Measurements from ENCODE around the gene PKNOX2. TPM values are rescaled to one million over a fixed set of nuclear protein-coding genes. Genes with fewer than 3 reads are reported as not detected.

PKNOX2 gene
- total RNA-seq, 4 donors from 2014 or later: 0.27 to 4.8 (median 0.75) TPM; not detected in 1

DNA sequence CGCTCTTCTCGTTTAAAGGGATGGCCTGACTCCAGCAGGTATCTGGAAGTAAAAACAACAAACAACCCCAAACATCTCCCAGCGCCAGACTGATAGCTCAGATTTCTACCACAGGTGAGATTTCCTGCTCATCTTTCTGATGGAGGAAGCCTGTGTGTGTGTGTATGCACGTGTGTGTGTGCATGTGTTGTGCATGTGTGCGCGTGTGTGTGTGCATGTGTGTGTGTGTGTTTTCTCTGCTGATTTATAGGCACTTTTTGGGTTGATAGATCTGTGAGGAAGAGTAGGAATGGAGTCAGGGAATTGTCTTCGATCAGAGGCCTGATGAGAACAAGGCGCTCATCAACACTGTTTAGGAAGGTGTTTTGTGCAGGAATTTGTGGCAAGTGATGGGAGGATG is 103.0 kb downstream of the PKNOX2 start:
- intact Hi-C loops (cut with DNase I; ENCODE audit: low total_unique reads): no loop called here

DNA sequence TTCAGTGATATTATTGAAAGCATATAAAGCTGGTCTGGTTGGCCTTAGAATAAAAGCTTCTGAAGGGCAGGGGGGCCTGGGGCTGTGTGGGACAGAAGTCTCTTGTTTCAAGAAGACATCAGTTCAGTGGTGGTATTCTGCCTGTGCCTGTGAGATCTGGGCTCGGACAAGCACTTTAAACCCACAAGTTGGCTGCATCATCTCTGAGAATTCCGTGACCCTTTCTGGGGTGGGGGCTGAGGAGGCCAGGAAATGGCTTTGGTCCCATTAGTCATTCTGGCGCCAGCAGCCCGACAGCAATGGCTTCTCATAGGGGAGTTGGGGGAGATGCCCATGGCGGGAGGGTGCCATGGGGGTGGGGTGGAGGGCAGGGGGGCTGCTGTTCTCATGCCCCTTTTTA is 104.1 kb downstream of the PKNOX2 start:
- no peak overlapping the region for H3K27ac ChIP-seq
- intact Hi-C loops (cut with DNase I; ENCODE audit: low total_unique reads): no loop called here
- TF ChIP-seq POLR2AphosphoS5 (IDR thresholded peaks at IDR 0.05) (no peak), EP300 (IDR thresholded peaks at IDR 0.05; ENCODE audit: low read depth) (no peak), POLR2A (IDR thresholded peaks at IDR 0.05) (no peak)
- TF ChIP-seq, protein P1, sequence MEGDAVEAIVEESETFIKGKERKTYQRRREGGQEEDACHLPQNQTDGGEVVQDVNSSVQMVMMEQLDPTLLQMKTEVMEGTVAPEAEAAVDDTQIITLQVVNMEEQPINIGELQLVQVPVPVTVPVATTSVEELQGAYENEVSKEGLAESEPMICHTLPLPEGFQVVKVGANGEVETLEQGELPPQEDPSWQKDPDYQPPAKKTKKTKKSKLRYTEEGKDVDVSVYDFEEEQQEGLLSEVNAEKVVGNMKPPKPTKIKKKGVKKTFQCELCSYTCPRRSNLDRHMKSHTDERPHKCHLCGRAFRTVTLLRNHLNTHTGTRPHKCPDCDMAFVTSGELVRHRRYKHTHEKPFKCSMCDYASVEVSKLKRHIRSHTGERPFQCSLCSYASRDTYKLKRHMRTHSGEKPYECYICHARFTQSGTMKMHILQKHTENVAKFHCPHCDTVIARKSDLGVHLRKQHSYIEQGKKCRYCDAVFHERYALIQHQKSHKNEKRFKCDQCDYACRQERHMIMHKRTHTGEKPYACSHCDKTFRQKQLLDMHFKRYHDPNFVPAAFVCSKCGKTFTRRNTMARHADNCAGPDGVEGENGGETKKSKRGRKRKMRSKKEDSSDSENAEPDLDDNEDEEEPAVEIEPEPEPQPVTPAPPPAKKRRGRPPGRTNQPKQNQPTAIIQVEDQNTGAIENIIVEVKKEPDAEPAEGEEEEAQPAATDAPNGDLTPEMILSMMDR (IDR thresholded peaks at IDR 0.05): no peak

More for the DNA sequence above, 103.0 kb downstream of the PKNOX2 start:
- Histone ChIP-seq H3K9me3 (no peaks in the 10 kb centered on the region), H3K27ac (no peak overlapping the region), H3K4me3 (no peak overlapping the region), H3K36me3 (no peaks in the 10 kb centered on the region), H3K4me1 (peaks cover 0 to 6% (median 0%) of the 10 kb centered on the region in 4 donors), H3K27me3 (peaks cover 9% of the 10 kb centered on the region)
- in situ Hi-C loops (cut with MboI; ENCODE audit: low pct_ligation_motif_present in 1 of 4, low pct_unique_long_range_greater_than_20kb in 1 of 4, low sequenced_read_pairs in 3 of 4): no loop called here
- no peak for DNase-seq
- TF ChIP-seq POLR2AphosphoS5 (IDR thresholded peaks at IDR 0.05) (no peak), POLR2A (IDR thresholded peaks at IDR 0.05) (no peak), EP300 (IDR thresholded peaks at IDR 0.05; ENCODE audit: low read depth) (no peak)
- TF ChIP-seq, protein P1 (IDR thresholded peaks at IDR 0.05): no peak
- WGBS, 2 donors (ENCODE audit: low coverage in 1 of 2): 79 to 91% methylated on average over 6 to 8 of the region's 8 CpGs

GRCh38 chr11:125270106-125270505 is 105.6 kb downstream of the PKNOX2 start:
- no peak overlapping the region for H3K27ac ChIP-seq
- H3K4me3 ChIP-seq: no peak overlapping the region
- H3K4me1 ChIP-seq: no peaks in the 10 kb centered on the region
- H3K9me3 ChIP-seq: no peaks in the 10 kb centered on the region
- no peaks in the 10 kb centered on the region for H3K36me3 ChIP-seq
- in situ Hi-C loops (cut with MboI; ENCODE audit: low pct_ligation_motif_present in 1 of 4, low pct_unique_long_range_greater_than_20kb in 1 of 4, low sequenced_read_pairs in 3 of 4): no loop called here
- no peaks in the 10 kb centered on the region for H3K27me3 ChIP-seq
- no peak for DNase-seq
- no peak for TF ChIP-seq EP300 (IDR thresholded peaks at IDR 0.05; ENCODE audit: low read depth)
- TF ChIP-seq, protein P1 (IDR thresholded peaks at IDR 0.05): no peak
- no peak for TF ChIP-seq POLR2A (IDR thresholded peaks at IDR 0.05)
- no peak for TF ChIP-seq POLR2AphosphoS5 (IDR thresholded peaks at IDR 0.05)
- intact Hi-C loops (cut with DNase I; ENCODE audit: low total_unique reads): no loop called here
- WGBS, 2 donors (ENCODE audit: low coverage in 1 of 2): 91% methylated on average over 3 of the region's 3 CpGs; no CpG with 5 or more reads in 1 of the 2 donors

More for the DNA sequence above, 104.1 kb downstream of the PKNOX2 start:
- no peaks in the 10 kb centered on the region for H3K9me3 ChIP-seq
- no peaks in the 10 kb centered on the region for H3K27me3 ChIP-seq
- no peak overlapping the region for H3K4me3 ChIP-seq
- WGBS, 2 donors (ENCODE audit: low coverage in 1 of 2): 72% methylated on average over 5 of the region's 5 CpGs; no CpG with 5 or more reads in 1 of the 2 donors
- no peaks in the 10 kb centered on the region for H3K36me3 ChIP-seq
- in situ Hi-C loops (cut with MboI; ENCODE audit: low pct_ligation_motif_present in 1 of 4, low pct_unique_long_range_greater_than_20kb in 1 of 4, low sequenced_read_pairs in 3 of 4): no loop called here
- H3K4me1 ChIP-seq: no peaks in the 10 kb centered on the region
- DNase-seq: no peak

GRCh38 chr11:125270711-125271110 is 106.2 kb downstream of the PKNOX2 start:
- in situ Hi-C loops (cut with MboI; ENCODE audit: low pct_ligation_motif_present in 1 of 4, low pct_unique_long_range_greater_than_20kb in 1 of 4, low sequenced_read_pairs in 3 of 4): no loop called here
- DNase-seq: no peak
- intact Hi-C loops (cut with DNase I; ENCODE audit: low total_unique reads): no loop called here
- WGBS, 2 donors (ENCODE audit: low coverage in 1 of 2): 81% methylated on average over 2 of the region's 2 CpGs; no CpG with 5 or more reads in 1 of the 2 donors
- no peak for TF ChIP-seq EP300 (IDR thresholded peaks at IDR 0.05; ENCODE audit: low read depth)
- no peak for TF ChIP-seq POLR2A (IDR thresholded peaks at IDR 0.05)
- TF ChIP-seq, protein P1 (IDR thresholded peaks at IDR 0.05): no peak
- TF ChIP-seq POLR2AphosphoS5 (IDR thresholded peaks at IDR 0.05): no peak
- Histone ChIP-seq H3K9me3 (no peaks in the 10 kb centered on the region), H3K4me3 (no peak overlapping the region), H3K4me1 (no peaks in the 10 kb centered on the region), H3K27ac (no peak overlapping the region), H3K36me3 (no peaks in the 10 kb centered on the region), H3K27me3 (no peaks in the 10 kb centered on the region)

Measured in transverse colon (tissue), 4 donors.